Subcutaneous adipose tissue (tissue), 4 donors: ENCODE results near the gene CDHR3. TPM values are rescaled to one million over a fixed set of nuclear protein-coding genes. Genes with fewer than 3 reads are reported as not detected.

Source experiments
- total RNA-seq, 4 donors: library from RNA; depleted of rRNA; stranded (reverse); fragments of >200 nt; gene quantifications; one replicate each; pipeline ENCODE4 v1.1.0, GENCODE V29; 2016
- TF ChIP-seq, protein P1 (sequence below): fragments of 450-650 bp; IDR thresholded peaks from one replicate; pipeline ENCODE4 v1.5.1; 2016; ENCODE audit warnings: low read depth, mild to moderate bottlenecking, control low read depth, antibody characterized with exemption, moderate library complexity

CDHR3 gene
- total RNA-seq, 4 donors from 2014 or later = 6.2 to 33.8 (median 12.0) TPM

DNA sequence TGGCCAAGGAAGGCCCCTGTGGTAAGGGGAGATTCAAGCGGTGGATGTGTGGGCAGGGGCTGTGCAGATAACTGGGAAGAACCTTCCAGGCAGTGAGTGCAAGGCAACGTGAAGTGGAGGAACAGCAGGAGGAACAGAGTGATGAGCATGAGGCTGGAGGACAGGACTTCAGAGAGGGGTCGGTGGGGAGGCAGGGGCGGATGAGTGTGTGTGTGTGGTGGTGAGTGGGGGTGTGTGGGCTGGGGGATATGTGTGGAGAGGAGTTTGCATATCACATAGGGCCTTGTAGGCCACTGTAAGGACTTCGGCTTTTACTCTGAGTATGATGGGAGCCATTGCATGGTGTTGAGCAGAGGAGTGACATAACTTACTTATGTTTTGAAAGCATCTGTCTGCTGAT is 75.2 kb downstream of the CDHR3 start:
- TF ChIP-seq, protein P1, sequence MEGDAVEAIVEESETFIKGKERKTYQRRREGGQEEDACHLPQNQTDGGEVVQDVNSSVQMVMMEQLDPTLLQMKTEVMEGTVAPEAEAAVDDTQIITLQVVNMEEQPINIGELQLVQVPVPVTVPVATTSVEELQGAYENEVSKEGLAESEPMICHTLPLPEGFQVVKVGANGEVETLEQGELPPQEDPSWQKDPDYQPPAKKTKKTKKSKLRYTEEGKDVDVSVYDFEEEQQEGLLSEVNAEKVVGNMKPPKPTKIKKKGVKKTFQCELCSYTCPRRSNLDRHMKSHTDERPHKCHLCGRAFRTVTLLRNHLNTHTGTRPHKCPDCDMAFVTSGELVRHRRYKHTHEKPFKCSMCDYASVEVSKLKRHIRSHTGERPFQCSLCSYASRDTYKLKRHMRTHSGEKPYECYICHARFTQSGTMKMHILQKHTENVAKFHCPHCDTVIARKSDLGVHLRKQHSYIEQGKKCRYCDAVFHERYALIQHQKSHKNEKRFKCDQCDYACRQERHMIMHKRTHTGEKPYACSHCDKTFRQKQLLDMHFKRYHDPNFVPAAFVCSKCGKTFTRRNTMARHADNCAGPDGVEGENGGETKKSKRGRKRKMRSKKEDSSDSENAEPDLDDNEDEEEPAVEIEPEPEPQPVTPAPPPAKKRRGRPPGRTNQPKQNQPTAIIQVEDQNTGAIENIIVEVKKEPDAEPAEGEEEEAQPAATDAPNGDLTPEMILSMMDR = no peak

DNA sequence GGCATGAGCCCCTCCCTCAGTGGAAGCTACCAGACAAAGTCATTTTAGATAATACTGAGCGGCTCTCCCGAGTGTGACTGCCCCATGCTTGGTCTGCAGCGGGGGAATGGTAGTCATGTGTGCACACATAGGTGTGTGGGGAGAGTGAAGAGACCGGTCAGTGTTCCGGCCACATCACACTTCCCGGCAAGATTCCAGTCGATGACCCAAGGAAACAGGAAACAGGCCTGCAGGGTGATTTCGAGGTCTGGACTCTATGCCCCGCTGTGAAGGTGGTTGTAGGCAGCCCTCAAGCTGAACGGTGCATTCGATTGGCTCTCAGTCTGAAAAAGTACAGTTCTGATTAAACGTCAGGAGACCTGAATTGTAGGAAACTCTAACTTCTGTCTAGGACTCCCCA is 75.9 kb downstream of the CDHR3 start:
- TF ChIP-seq, protein P1 = no peak

GRCh38 chr7:106039486-106040060 is 76.5 kb downstream of the CDHR3 start:
- TF ChIP-seq, protein P1 = no peak

DNA sequence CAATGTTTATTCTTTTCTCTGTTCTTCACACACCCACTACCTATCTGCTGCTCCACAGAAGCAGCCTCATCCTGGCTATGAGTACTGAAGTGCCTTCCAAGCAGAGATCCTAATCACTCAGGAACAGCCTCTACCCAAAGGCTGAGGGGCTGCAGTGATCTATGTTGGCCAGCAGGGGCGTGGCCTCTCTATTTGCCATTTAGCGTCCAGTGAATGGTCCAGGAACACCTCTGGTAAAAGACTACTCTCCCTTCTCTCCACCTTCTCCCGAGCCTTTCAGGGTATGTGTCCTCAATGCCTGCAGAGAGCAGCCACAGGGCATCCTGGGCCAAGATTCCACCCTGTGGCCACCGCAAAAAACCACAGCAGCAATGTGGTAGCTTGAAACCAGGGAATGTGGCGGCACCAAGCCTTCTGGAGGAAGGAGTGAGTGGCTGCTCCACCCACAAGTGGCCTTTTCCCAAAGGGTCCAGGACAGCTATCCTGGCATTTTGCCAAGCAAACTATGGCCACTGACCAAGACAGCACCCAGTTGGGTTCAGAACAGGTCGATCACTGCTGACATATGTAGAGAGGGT is 78.2 kb downstream of the CDHR3 start:
- TF ChIP-seq, protein P1 = no peak

GRCh38 chr7:106042196-106042611 is 79.1 kb downstream of the CDHR3 start:
- TF ChIP-seq, protein P1 = no peak

DNA sequence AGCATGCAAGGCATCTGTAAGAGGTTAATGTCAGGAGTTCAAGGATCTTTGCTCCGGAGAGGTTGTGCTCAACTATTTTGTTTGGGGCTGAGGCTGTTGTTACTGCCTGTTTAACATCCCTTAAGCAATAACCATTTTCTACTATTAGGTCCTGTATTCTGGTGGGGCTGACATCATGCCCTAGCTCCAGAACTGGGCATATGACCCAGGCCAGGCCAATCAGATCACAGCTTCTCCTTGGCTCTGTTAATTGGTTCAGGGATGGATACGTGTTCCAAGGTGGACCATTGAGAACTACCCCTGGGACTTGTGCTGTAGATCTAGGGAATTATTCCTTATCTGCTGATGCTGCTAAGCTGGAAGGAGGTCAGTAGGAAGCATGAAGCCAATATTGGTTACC is 82.1 kb downstream of the CDHR3 start:
- TF ChIP-seq, protein P1 = no peak

- TF ChIP-seq, protein P1 = no peak
Observed at GRCh38 chr7:106045586-106045985, 82.5 kb downstream of the CDHR3 start.
